ENCODE data around the gene PM20D2.
A peak's percentile ranks its signal among the peaks of the same experiment; 100 is the strongest.
"Not testable (repeated sequence)": the region's sequence is repeated elsewhere in the genome, so short reads cannot be mapped to it uniquely, and the experiment has no call there.

Gene PM20D2, protein sequence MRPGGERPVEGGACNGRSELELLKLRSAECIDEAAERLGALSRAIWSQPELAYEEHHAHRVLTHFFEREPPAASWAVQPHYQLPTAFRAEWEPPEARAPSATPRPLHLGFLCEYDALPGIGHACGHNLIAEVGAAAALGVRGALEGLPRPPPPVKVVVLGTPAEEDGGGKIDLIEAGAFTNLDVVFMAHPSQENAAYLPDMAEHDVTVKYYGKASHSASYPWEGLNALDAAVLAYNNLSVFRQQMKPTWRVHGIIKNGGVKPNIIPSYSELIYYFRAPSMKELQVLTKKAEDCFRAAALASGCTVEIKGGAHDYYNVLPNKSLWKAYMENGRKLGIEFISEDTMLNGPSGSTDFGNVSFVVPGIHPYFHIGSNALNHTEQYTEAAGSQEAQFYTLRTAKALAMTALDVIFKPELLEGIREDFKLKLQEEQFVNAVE

GRCh38 chr6:89145956-89146717, at the start of gene PM20D2:
Gene PM20D2, plus strand, starts transcription at chr6:89146055. Its CDS starts 90 bp downstream, at chr6:89146145.
- DNase-seq (ENCODE audit: low read depth): no peak
- H3K4me3 ChIP-seq (ENCODE audit: low read depth, low read length): peak within 1 kb of the TSS; percentile 68

- DNase-seq (ENCODE audit: low read depth): no peak
- H3K4me3 ChIP-seq (ENCODE audit: low read depth, low read length): no peak overlapping the region
Measured at GRCh38 chr6:89098461-89098860, 47.4 kb upstream of the PM20D2 start.

GRCh38 chr6:89100114-89100513, 45.7 kb upstream of the PM20D2 start:
- H3K4me3 ChIP-seq (ENCODE audit: low read depth, low read length): no peak overlapping the region
- DNase-seq (ENCODE audit: low read depth): no peak

DNA sequence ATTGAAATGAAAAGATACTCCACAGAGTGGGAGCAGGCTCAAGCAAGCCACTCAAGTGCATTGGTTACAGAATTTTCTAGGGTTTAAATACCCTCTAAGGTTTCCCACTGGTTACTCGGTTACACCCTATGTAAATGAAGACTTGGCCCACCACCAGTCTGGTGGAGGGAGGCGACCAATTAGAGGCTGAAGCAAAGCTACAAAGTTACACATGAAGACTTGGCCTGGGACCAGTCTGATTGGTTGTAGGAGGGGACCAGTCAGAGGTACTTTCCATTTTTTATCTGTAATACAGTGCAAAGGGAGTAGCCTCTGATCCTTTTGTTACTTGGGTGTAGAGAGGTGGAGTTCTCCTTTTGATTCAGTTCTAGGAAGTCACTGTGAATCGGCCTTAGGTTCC, 35.6 kb upstream of the PM20D2 start:
- no peak overlapping the region for H3K4me3 ChIP-seq (ENCODE audit: low read depth, low read length)
- no peak for DNase-seq (ENCODE audit: low read depth)

GRCh38 chr6:89111933-89112332, 33.9 kb upstream of the PM20D2 start:
- H3K4me3 ChIP-seq (ENCODE audit: low read depth, low read length): no peak overlapping the region
- DNase-seq (ENCODE audit: low read depth): no peak

GRCh38 chr6:89116702-89117101, 29.2 kb upstream of the PM20D2 start:
- peak overlapping the region; percentile 65 for H3K4me3 ChIP-seq (ENCODE audit: low read depth, low read length)
- DNase-seq (ENCODE audit: low read depth): no peak

- DNase-seq (ENCODE audit: low read depth): no peak
Measured at GRCh38 chr6:89117211-89118108, 28.4 kb upstream of the PM20D2 start, which contains the start of gene SRSF12. Gene SRSF12, minus strand, starts transcription at chr6:89118071. Its CDS starts 184 bp downstream, at chr6:89117887.

GRCh38 chr6:89118931-89119330, 26.9 kb upstream of the PM20D2 start:
- DNase-seq (ENCODE audit: low read depth): no peak
- no peak overlapping the region for H3K4me3 ChIP-seq (ENCODE audit: low read depth, low read length)

More at GRCh38 chr6:89117211-89118108, 28.4 kb upstream of the PM20D2 start, which contains the start of gene SRSF12:
- peak within 1 kb of the TSS; percentile 65 for H3K4me3 ChIP-seq (ENCODE audit: low read depth, low read length)

- no peak overlapping the region for H3K4me3 ChIP-seq (ENCODE audit: low read depth, low read length)
- DNase-seq (ENCODE audit: low read depth): no peak
Measured at GRCh38 chr6:89120371-89120770, 25.5 kb upstream of the PM20D2 start.

GRCh38 chr6:89121934-89122333, 23.9 kb upstream of the PM20D2 start:
- H3K4me3 ChIP-seq (ENCODE audit: low read depth, low read length): no peak overlapping the region
- no peak for DNase-seq (ENCODE audit: low read depth)

DNA sequence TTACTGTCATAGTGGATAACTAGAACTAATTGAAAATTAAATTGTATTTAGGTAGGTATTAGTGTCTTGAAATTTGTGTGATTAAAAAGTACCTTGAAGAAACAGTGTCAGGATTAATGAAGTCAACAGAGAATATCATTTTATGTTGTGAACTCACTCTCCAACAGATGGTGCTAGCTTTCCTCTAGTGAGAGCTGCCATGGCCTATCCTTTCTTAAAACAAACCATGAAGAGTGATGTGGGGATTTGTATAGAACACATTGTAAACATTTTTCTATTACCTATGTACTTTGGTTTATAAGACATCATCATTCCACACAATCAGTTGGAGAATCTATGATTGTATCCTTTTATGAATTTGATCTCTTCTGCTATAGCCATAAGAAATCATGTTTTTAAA, 23.2 kb upstream of the PM20D2 start:
- H3K4me3 ChIP-seq (ENCODE audit: low read depth, low read length): no peak overlapping the region
- DNase-seq (ENCODE audit: low read depth): no peak

- not testable (repeated sequence) for H3K4me3 ChIP-seq (ENCODE audit: low read depth, low read length); DNase-seq (ENCODE audit: low read depth)
Measured at GRCh38 chr6:89128256-89128671, 17.6 kb upstream of the PM20D2 start.

DNA sequence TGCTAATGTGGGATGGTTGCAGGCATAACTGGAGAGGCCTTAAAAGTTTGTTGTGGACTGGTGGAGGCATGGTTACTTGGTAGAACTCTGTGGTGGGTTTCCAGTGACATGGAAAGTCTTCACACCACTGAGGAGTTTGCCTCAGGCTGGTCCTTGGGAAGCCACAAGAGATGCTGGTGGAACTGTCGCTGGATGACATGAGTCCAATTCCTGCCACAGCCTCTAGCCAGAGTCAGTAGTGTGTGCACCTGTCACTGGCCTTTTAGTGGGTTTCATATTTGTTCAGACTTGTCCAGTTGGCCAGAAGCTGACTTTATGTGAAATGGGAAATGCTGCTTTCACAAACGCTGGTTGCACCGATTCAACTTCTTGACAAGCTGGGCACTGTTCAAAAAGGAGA, 14.3 kb upstream of the PM20D2 start:
- DNase-seq (ENCODE audit: low read depth): no peak

GRCh38 chr6:89132057-89132456, 13.8 kb upstream of the PM20D2 start:
- no peak overlapping the region for H3K4me3 ChIP-seq (ENCODE audit: low read depth, low read length)
- no peak for DNase-seq (ENCODE audit: low read depth)

More for the DNA sequence above, 14.3 kb upstream of the PM20D2 start:
- no peak overlapping the region for H3K4me3 ChIP-seq (ENCODE audit: low read depth, low read length)

GRCh38 chr6:89133981-89134380, 11.9 kb upstream of the PM20D2 start:
- H3K4me3 ChIP-seq (ENCODE audit: low read depth, low read length): no peak overlapping the region
- DNase-seq (ENCODE audit: low read depth): no peak

DNA sequence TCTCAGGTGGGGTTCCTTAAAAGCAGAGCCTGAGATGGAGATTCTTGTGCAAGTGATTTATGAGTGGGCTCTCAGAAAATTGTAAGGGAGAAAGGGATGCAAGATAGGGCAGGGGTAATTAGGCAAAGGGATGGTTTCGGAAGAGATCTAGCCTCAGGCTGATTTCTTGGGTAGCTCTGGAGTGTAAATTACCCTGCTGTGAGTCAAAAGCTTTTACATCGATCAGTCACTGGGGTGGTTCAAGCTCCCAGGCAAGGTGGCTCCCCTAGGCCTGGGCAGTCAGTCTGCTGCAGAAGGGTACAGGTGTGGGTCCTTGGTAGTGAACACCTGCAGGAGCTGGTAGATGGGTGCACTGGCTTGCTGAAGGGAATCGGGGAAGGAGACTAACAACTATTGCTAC, 11.1 kb upstream of the PM20D2 start:
- no peak overlapping the region for H3K4me3 ChIP-seq (ENCODE audit: low read depth, low read length)
- no peak for DNase-seq (ENCODE audit: low read depth)

DNA sequence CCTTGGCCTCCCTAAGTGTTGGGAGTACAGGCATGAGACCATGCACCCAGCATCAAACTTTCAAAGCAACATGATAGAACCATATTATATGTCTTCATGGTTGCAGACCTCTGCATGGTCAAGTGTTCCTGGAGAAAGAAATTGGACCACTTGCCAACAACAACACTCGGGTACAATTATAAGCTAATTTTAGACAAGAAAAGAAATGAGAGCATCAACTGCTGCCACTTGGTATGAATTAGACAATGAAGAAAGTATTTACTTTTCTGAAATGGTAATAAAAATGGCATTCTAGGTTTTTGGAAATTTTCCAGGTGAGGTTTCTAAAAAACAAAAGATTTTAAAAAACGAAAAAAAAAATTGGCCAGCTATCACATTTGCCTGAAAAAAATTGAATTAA, 7.7 kb upstream of the PM20D2 start:
- DNase-seq (ENCODE audit: low read depth): no peak
- no peak overlapping the region for H3K4me3 ChIP-seq (ENCODE audit: low read depth, low read length)

DNA sequence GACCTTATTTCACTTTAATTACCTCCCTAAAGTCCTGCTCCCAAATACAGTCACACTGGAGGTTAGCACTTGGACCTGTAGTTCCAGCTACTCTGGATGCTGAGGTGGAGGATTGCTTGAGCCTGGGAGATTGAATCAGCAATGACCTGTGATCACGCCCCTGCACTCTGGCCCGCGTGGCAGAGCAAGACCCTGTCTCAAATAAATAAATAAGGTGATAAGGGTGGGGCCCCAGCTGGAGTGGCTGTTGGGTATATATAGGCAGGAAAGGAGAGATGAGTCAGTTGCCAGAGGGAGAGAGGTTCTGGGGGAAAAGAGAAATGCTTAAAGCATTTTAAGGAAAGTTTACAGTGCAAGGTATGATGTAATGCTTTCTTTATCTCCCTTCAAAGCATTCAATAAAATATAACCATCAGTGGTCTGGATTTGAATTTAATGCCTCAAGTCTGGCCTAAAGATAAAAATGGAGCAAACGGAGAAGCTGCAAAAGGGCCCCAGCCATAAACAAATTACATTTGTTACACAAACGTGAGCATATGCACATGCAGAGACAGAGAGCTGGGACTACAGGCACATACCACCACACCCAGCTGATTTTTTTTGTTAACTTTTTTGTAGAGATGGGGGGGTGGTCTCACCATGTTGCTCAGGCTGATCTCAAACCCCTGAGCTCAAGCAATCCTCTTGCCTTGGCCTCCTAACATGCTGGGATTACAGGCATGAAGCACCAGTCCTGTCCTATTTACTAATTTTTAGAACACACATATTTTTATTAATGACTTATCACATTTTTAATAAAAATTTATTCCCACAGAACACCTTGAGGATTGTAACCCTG, 6.1 kb upstream of the PM20D2 start:
- no peak overlapping the region for H3K4me3 ChIP-seq (ENCODE audit: low read depth, low read length)
- DNase-seq (ENCODE audit: low read depth): no peak

Data from skeletal muscle cell (primary cell).